H1 (cell line): ENCODE results near the gene TPST2. TPM values are rescaled to one million over a fixed set of nuclear protein-coding genes. Genes with fewer than 3 reads are reported as not detected.

Experiments
- CTCF ChIA-PET: fragments of 300-600 bp; sonication (Branson Sonifier 250); formaldehyde crosslinking; loops from one replicate; lab custom pipeline; 2021; ENCODE audit not compliant: partially characterized antibody; lab: Charles Lee
- POLR2A ChIA-PET: fragments of 300-600 bp; sonication (Branson Sonifier 250); formaldehyde crosslinking; loops from one replicate; lab custom pipeline; 2021; ENCODE audit warnings: inconsistent platforms; ENCODE audit not compliant: partially characterized antibody; lab: Charles Lee
- DNase-seq, 2 experiments: peaks; one replicate each; pipeline versions ENCODE4 v3.0.0 to v3.0.0-alpha.2; 2010 to 2022; ENCODE audit warnings: low spot score in 2 of 2, low read depth in 1 of 2, mixed read lengths in 1 of 2
- FAIRE-seq: peaks from 2 replicates; lab custom pipeline; 2011; peaks lifted over from hg19 to GRCh38; lab: Jason Lieb, UNC
- H2AFZ ChIP-seq: 2 replicates; pipeline ENCODE4 v1.8.1; 2012; ENCODE audit warnings: low read length, inconsistent platforms
- H2AK5ac ChIP-seq: 2 replicates; pipeline ENCODE4 v1.6.1; 2013; ENCODE audit warnings: low read depth, low read length
- H2BK120ac ChIP-seq: replicated peaks from 2 replicates; pipeline ENCODE3; 2013; ENCODE audit warnings: low read depth, low read length, inconsistent platforms
- H2BK12ac ChIP-seq: 2 replicates; pipeline ENCODE4 v1.6.1; 2013; ENCODE audit warnings: low read depth, low read length
- H2BK15ac ChIP-seq: 2 replicates; pipeline ENCODE4 v1.6.1; 2013; ENCODE audit warnings: low read length
- H2BK20ac ChIP-seq: 2 replicates; pipeline ENCODE4 v1.6.1; 2013; ENCODE audit warnings: low read length
- H2BK5ac ChIP-seq: 2 replicates; pipeline ENCODE4 v1.6.1; 2013; ENCODE audit warnings: low read depth, low read length
- H3K14ac ChIP-seq: 2 replicates; pipeline ENCODE4 v1.6.1; 2013; ENCODE audit warnings: inconsistent platforms; ENCODE audit not compliant: insufficient read length
- H3K18ac ChIP-seq: 2 replicates; pipeline ENCODE4 v1.6.1; 2013; ENCODE audit warnings: low read length; ENCODE audit errors: extremely low read depth
- H3K23ac ChIP-seq: 2 replicates; pipeline ENCODE4 v1.6.1; 2013; ENCODE audit warnings: inconsistent platforms; ENCODE audit not compliant: insufficient read length
- H3K23me2 ChIP-seq: 2 replicates; pipeline ENCODE4 v1.6.1; 2013; ENCODE audit warnings: low read depth, low read length
- H3K27ac ChIP-seq: 2 replicates; pipeline ENCODE4 v1.6.1; 2011; ENCODE audit warnings: low read depth, low read length, inconsistent platforms
- H3K27me3 ChIP-seq, 4 experiments: replicated peaks in 1 of 4; 1 replicate in 1 of 4; 2 replicates in 3 of 4; pipeline versions ENCODE4 v1.6.1 to v1.8.1; 2011 to 2013; ENCODE audit warnings: low read length in 3 of 4, mild to moderate bottlenecking in 3 of 4, inconsistent platforms in 2 of 4, mixed read lengths in 2 of 4, moderate library complexity in 1 of 4; ENCODE audit not compliant: control insufficient read depth in 3 of 4, insufficient read depth in 3 of 4; ENCODE audit errors: extremely low read depth in 1 of 4
- H3K36me3 ChIP-seq, 4 experiments: 2 replicates each; pipeline versions ENCODE4 v1.6.1 to v1.8.1; 2011 to 2013; ENCODE audit warnings: mild to moderate bottlenecking in 4 of 4, low read length in 3 of 4, moderate library complexity in 2 of 4, control low read depth in 1 of 4, inconsistent platforms in 1 of 4; ENCODE audit not compliant: insufficient read depth in 4 of 4, control insufficient read depth in 2 of 4
- H3K4ac ChIP-seq: replicated peaks from 2 replicates; pipeline ENCODE3; 2013; ENCODE audit warnings: low read length, low read depth, mixed read lengths, inconsistent platforms; ENCODE audit not compliant: insufficient read length
- H3K4me1 ChIP-seq, 4 experiments: replicated peaks in 1 of 4; 1 replicate in 1 of 4; 2 replicates in 3 of 4; pipeline versions ENCODE4 v1.6.1 to v1.8.1; 2011 to 2013; ENCODE audit warnings: low read length in 3 of 4, inconsistent platforms in 2 of 4, mixed read lengths in 1 of 4; ENCODE audit not compliant: insufficient read depth in 4 of 4, control insufficient read depth in 3 of 4
- H3K4me2 ChIP-seq, 2 experiments: 2 replicates each; pipeline versions ENCODE4 v1.6.1 to v1.8.1; 2011 to 2013; ENCODE audit warnings: low read depth in 2 of 2, low read length in 2 of 2, control low read depth in 1 of 2, inconsistent platforms in 1 of 2, mild to moderate bottlenecking in 1 of 2; ENCODE audit not compliant: insufficient read depth in 1 of 2
- H3K4me3 ChIP-seq, 4 experiments: fragments of 200-600, 300-600 bp in 1 of 4; sonication (generic), shearing (Covaris generic), sonication (Bioruptor Twin) in 1 of 4; 2 replicates each; pipeline versions ENCODE4 v1.5.1 to v1.8.1; 2011 to 2016; ENCODE audit warnings: low read length in 4 of 4, low read depth in 3 of 4, control low read depth in 2 of 4, inconsistent platforms in 2 of 4, mild to moderate bottlenecking in 2 of 4, mixed read lengths in 1 of 4, moderate library complexity in 1 of 4; ENCODE audit not compliant: insufficient read depth in 2 of 4; ENCODE audit errors: extremely low read depth in 1 of 4
- H3K56ac ChIP-seq: replicated peaks from 2 replicates; pipeline ENCODE3; 2013; ENCODE audit warnings: low read depth, mild to moderate bottlenecking, mixed read lengths, low read length, inconsistent platforms; ENCODE audit not compliant: insufficient read length
- H3K79me1 ChIP-seq: 2 replicates; pipeline ENCODE4 v1.6.1; 2013; ENCODE audit warnings: low read depth, low read length, control low read depth
- H3K79me2 ChIP-seq, 2 experiments: 2 replicates each; pipeline versions ENCODE4 v1.6.1 to v1.8.1; 2012 to 2013; ENCODE audit warnings: low read length in 2 of 2, mild to moderate bottlenecking in 2 of 2, inconsistent platforms in 1 of 2; ENCODE audit not compliant: insufficient read depth in 2 of 2, control insufficient read depth in 1 of 2
- H3K9ac ChIP-seq, 4 experiments: replicated peaks in 1 of 4; 1 replicate in 1 of 4; 2 replicates in 3 of 4; pipeline versions ENCODE4 v1.6.1 to v1.8.1; 2011 to 2013; ENCODE audit warnings: low read depth in 3 of 4, low read length in 3 of 4, control low read depth in 2 of 4, mild to moderate bottlenecking in 2 of 4, moderate library complexity in 2 of 4, inconsistent platforms in 1 of 4; ENCODE audit errors: extremely low read depth in 1 of 4
- H3K9me3 ChIP-seq, 2 experiments: 2 replicates each; pipeline versions ENCODE4 v1.6.1 to v1.8.1; 2012 to 2013; ENCODE audit warnings: mild to moderate bottlenecking in 2 of 2, moderate library complexity in 2 of 2, control low read depth in 1 of 2, inconsistent platforms in 1 of 2, low read depth in 1 of 2, low read length in 1 of 2, mixed read lengths in 1 of 2; ENCODE audit not compliant: insufficient read depth in 2 of 2
- H4K20me1 ChIP-seq, 2 experiments: replicated peaks in 1 of 2; 2 replicates each; pipeline versions ENCODE3 to v1.8.1; 2011 to 2013; ENCODE audit warnings: inconsistent platforms in 2 of 2, low read length in 2 of 2, mild to moderate bottlenecking in 1 of 2; ENCODE audit not compliant: insufficient read depth in 2 of 2, control insufficient read depth in 1 of 2
- H4K5ac ChIP-seq: 2 replicates; pipeline ENCODE4 v1.6.1; 2013; ENCODE audit warnings: low read length, low read depth, mixed read lengths, inconsistent platforms; ENCODE audit not compliant: insufficient read length
- H4K8ac ChIP-seq: 2 replicates; pipeline ENCODE4 v1.8.0; 2013; ENCODE audit warnings: mild to moderate bottlenecking, moderate library complexity, low read length, inconsistent platforms; ENCODE audit not compliant: insufficient read depth; ENCODE audit errors: extremely low read depth
- H4K91ac ChIP-seq: replicated peaks from 2 replicates; pipeline ENCODE3; 2013; ENCODE audit warnings: low read length, mixed read lengths, inconsistent platforms; ENCODE audit not compliant: insufficient read length
- WGBS, 2 experiments: shearing (Covaris generic) in 1 of 2; methylation state at CpG; one replicate each; pipeline versions ENCODE4 v1.1.6 to v1.1.7; 2013 to 2015; ENCODE audit warnings: low lambda C conversion rate in 2 of 2, mixed read lengths in 2 of 2, inconsistent platforms in 1 of 2, low coverage in 1 of 2, missing lambda C conversion rate in 1 of 2; ENCODE audit not compliant: insufficient replicate concordance in 2 of 2, insufficient coverage in 1 of 2, insufficient read length in 1 of 2; ENCODE audit errors: extremely low coverage in 1 of 2, missing lambda C conversion rate in 1 of 2; 5-methylcytosine and 5-hydroxymethylcytosine counted together
- polyA plus RNA-seq, 7 experiments: library from polyadenylated mRNA; depleted of rRNA in 3 of 7; stranded (reverse) in 5 of 7; unstranded in 2 of 7; fragments of >200 nt in 5 of 7; fragments of 200-250 nt in 2 of 7; gene quantifications; 1 replicate in 5 of 7; 2 replicates in 1 of 7; 4 replicates in 1 of 7; pipeline versions ENCODE4 v1.2.1 to v1.2.3, GENCODE V29; 2011 to 2013; ENCODE audit warnings: missing spikeins in 2 of 7, mixed read lengths in 2 of 7
- total RNA-seq: library from RNA; stranded (reverse); fragmentation: NEBNext Ultra II Directional; extraction: Animal tissue kit (Norgen Biotek cat#: 25700); gene quantifications from 2 replicates; pipeline ENCODE4 v1.2.1, GENCODE V29; 2021

The TPST2 gene
- total and polyA plus RNA-seq, 2 of the 8 experiments (the other 6 are each of a cell fraction or from before 2014, with no cell fraction given): 58.8 to 143 TPM

DNA sequence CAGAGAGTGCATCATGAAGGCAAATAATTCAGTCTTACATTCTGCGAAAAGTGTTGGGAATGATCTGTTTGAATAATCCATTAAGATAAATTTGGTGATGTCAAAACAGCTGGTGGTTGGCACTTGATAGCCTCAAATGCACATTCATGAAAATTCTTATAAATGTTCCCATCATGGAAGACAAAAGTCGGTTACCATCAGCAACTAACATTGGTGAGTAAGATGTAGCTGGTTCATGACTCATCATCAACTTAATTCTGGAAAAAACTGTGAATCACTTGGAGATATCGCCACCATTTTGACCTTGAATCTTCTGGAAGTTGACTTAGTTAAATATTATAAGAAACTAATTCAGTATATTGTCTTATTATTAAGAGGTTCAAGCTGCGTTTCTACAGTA is 16.7 kb upstream of the TPST2 start:
- H3K9me3 ChIP-seq: no peaks in the 10 kb centered on the region
- CTCF ChIA-PET: interaction anchor here (2.0 kb wide), 1 partner anchor 14 kb away, joined by 5 read pairs; no protein-coding TSS in a partner anchor
- DNase-seq (no peak), FAIRE-seq (no peak)
- H2BK20ac ChIP-seq: no peak overlapping the region
- no peak overlapping the region for H4K5ac ChIP-seq
- H3K27me3 ChIP-seq: peaks cover 0 to 5% (median 0%) of the 10 kb centered on the region in 4 experiments; a peak in 3 of 7 replicates
- H2BK15ac ChIP-seq: no peak overlapping the region
- no peak overlapping the region for H3K23ac ChIP-seq
- H3K4ac ChIP-seq: no peak overlapping the region
- POLR2A ChIA-PET: interaction anchor here (0.8 to 1.3 kb wide), 2 partner anchors 10 to 40 kb away, joined by 3 read pairs; no protein-coding TSS in a partner anchor
- no peaks in the 10 kb centered on the region for H3K79me2 ChIP-seq
- H3K27ac ChIP-seq: no peak overlapping the region
- no peaks in the 10 kb centered on the region for H4K20me1 ChIP-seq
- H2BK120ac ChIP-seq: no peak overlapping the region
- 87% methylated on average over 4 of the region's 4 CpGs; no CpG with 5 or more reads in 1 of the 2 experiments for WGBS, 2 experiments
- H3K9ac ChIP-seq: no peak overlapping the region
- H2BK12ac ChIP-seq: no peak overlapping the region
- H3K56ac ChIP-seq: no peak overlapping the region
- no peaks in the 10 kb centered on the region for H3K36me3 ChIP-seq
- peaks cover 5% of the 10 kb centered on the region; the same call in 1 of the 2 replicates for H3K23me2 ChIP-seq
- H2BK5ac ChIP-seq: no peak overlapping the region
- H3K4me1 ChIP-seq: peaks cover 0 to 10% (median 4%) of the 10 kb centered on the region in 4 experiments; a peak in 5 of 7 replicates
- no peak overlapping the region for H3K4me2 ChIP-seq
- H4K8ac ChIP-seq: no peak overlapping the region
- H3K4me3 ChIP-seq: no peak overlapping the region
- no peak overlapping the region for H3K14ac ChIP-seq
- no peak overlapping the region for H4K91ac ChIP-seq
- no peaks in the 10 kb centered on the region; the same call in 1 of the 2 replicates for H3K79me1 ChIP-seq
- H3K18ac ChIP-seq: no peak overlapping the region
- H2AK5ac ChIP-seq: 0 out of 2 replicates have a peak overlapping the region, but pooled peaks have one; percentile 16
- no peak overlapping the region for H2AFZ ChIP-seq
